Panc1 (cell line): ENCODE data around the gene CORO2B. TPM values are rescaled to one million over a fixed set of nuclear protein-coding genes. Genes with fewer than 3 reads are reported as not detected.

ENCODE experiments used
- ATAC-seq: fragments of 200-7000 bp; cut with Tn5 transposase; 2 replicates; pipeline ENCODE4 v1.9.1; 2020; ENCODE audit warnings: mild to moderate bottlenecking, moderate library complexity
- BruUV-seq: library from RNA; stranded (reverse); fragments of 400-500 nt; replicated peaks from 2 replicates; lab custom pipeline; 2021; lab: Mats Ljungman, UMichigan
- CTCF ChIA-PET: fragments of 300-600 bp; sonication (Branson Sonifier 250); formaldehyde crosslinking; loops from one replicate; lab custom pipeline; 2022; ENCODE audit warnings: antibody characterized with exemption; lab: Charles Lee
- POLR2A ChIA-PET: fragments of 300-600 bp; sonication (Branson Sonifier 250); formaldehyde crosslinking; loops from one replicate; lab custom pipeline; 2022; ENCODE audit warnings: antibody characterized with exemption; lab: Charles Lee
- DNase-seq: peaks from one replicate; pipeline ENCODE4 v3.0.0-alpha.2; 2010; ENCODE audit warnings: low read depth, low spot score
- H3K27ac ChIP-seq: 2 replicates; pipeline ENCODE4 v1.5.1; 2011; ENCODE audit warnings: mild to moderate bottlenecking, low read length, inconsistent platforms
- H3K27me3 ChIP-seq: fragments of 200-500 bp; sonication (Bioruptor generic); 2 replicates; pipeline ENCODE4 v1.6.0; 2014; ENCODE audit warnings: low read length, inconsistent platforms; ENCODE audit not compliant: control insufficient read depth, insufficient read depth
- H3K36me3 ChIP-seq: fragments of 200-500 bp; sonication (Bioruptor generic); 2 replicates; pipeline ENCODE4 v1.5.1; 2014; ENCODE audit warnings: inconsistent platforms, mild to moderate bottlenecking, low read length, moderate library complexity; ENCODE audit not compliant: control insufficient read depth, insufficient read depth
- H3K4me1 ChIP-seq: 2 replicates; pipeline ENCODE4 v1.5.1; 2011; ENCODE audit warnings: inconsistent platforms, mild to moderate bottlenecking, low read length, moderate library complexity; ENCODE audit not compliant: control insufficient read depth, insufficient read depth
- H3K4me3 ChIP-seq, 2 experiments: 2 replicates each; pipeline ENCODE4 v1.5.1; 2011 to 2012; ENCODE audit warnings: low read depth in 2 of 2, low read length in 2 of 2, mild to moderate bottlenecking in 2 of 2, inconsistent platforms in 1 of 2, moderate library complexity in 1 of 2
- H3K9me3 ChIP-seq: fragments of 200-500 bp; sonication (Bioruptor generic); 2 replicates; pipeline ENCODE4 v1.5.1; 2014; ENCODE audit warnings: low read depth, mild to moderate bottlenecking, inconsistent platforms, low read length, moderate library complexity; ENCODE audit not compliant: control insufficient read depth, insufficient read depth
- POLR2AphosphoS5 ChIP-seq: IDR thresholded peaks from 2 replicates; pipeline ENCODE4 v1.6.1; 2012; ENCODE audit warnings: mild to moderate bottlenecking, low read depth, low read length, moderate library complexity
- SIN3A ChIP-seq: IDR thresholded peaks from 2 replicates; pipeline ENCODE4 v1.6.1; 2012; ENCODE audit warnings: low read depth, mild to moderate bottlenecking, low read length, moderate library complexity, borderline replicate concordance; ENCODE audit not compliant: insufficient read depth
- TCF7L2 ChIP-seq: IDR thresholded peaks from 2 replicates; pipeline ENCODE4 v1.6.1; 2011; ENCODE audit warnings: mild to moderate bottlenecking, low read depth, low read length, inconsistent platforms
- in situ Hi-C: cut with HindIII; loops from 2 replicates; pipeline ENCODE4 v1.10.0; 2016; ENCODE audit warnings: low sequenced_read_pairs, low pct_unique_long_range_greater_than_20kb
- intact Hi-C: fragments of 100-400 bp; cut with micrococcal nuclease; formaldehyde crosslinking; loops from one replicate; pipeline ENCODE4 v1.10.0; 2022; ENCODE audit not compliant: unreplicated experiment
- total RNA-seq: library from RNA; stranded (reverse); gene quantifications from one replicate; pipeline ENCODE4 v1.2.1, GENCODE V29; 2021; ENCODE audit not compliant: unreplicated experiment
- TF ChIP-seq, protein P1 (sequence below): fragments of 450-650 bp; IDR thresholded peaks from 2 replicates; pipeline ENCODE4 v1.5.1; 2017; ENCODE audit warnings: mild to moderate bottlenecking
- TF ChIP-seq, protein P2 (sequence below), 2 experiments: IDR thresholded peaks; 2 replicates each; pipeline ENCODE4 v1.6.1; 2011 to 2012; ENCODE audit warnings: low read depth in 2 of 2, control low read depth in 1 of 2, low read length in 1 of 2, mild to moderate bottlenecking in 1 of 2, moderate library complexity in 1 of 2; ENCODE audit not compliant: insufficient read depth in 1 of 2

CORO2B gene
- total RNA-seq, 1 experiment from 2014 or later, result 0.36 TPM

DNA sequence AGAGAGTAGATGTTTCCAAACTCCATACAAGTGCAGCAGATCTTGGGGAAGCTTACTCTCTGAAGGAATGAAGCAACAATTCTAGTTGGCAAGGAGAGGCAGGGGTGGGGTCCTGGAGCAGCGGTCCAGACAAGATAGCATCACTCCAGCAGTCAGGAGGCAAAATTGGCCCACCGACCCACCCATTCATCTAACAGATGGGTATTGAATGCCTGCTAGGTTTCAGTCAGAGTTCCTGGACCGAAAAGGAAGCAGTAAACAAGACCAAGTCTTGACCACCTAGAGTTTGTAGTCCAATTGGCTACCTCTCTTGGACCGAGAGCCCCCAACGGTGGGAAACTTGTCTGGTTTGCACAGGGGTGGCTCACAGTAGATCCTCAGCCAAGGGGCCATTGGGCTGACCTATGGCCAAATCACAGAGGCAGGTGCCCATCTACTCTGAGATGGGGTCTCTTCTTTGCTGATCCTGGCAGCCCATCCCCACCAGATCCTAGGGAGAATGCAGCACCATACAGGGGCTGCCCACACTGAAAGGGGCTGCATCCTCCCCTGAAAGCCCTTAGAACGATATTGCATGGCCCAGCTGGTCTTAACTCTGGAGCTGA is 74.3 kb downstream of the CORO2B start:
- H3K27ac ChIP-seq, result no peak overlapping the region
- in situ Hi-C loops (no loop called here), intact Hi-C loops (no loop called here)
- no peak overlapping the region for H3K4me3 ChIP-seq
- H3K9me3 ChIP-seq, result no peaks in the 10 kb centered on the region
- BruUV-seq, result no TSS peak
- H3K4me1 ChIP-seq, result no peaks in the 10 kb centered on the region
- TF ChIP-seq TCF7L2 (no peak), SIN3A (no peak), POLR2AphosphoS5 (no peak)
- TF ChIP-seq, protein P1, sequence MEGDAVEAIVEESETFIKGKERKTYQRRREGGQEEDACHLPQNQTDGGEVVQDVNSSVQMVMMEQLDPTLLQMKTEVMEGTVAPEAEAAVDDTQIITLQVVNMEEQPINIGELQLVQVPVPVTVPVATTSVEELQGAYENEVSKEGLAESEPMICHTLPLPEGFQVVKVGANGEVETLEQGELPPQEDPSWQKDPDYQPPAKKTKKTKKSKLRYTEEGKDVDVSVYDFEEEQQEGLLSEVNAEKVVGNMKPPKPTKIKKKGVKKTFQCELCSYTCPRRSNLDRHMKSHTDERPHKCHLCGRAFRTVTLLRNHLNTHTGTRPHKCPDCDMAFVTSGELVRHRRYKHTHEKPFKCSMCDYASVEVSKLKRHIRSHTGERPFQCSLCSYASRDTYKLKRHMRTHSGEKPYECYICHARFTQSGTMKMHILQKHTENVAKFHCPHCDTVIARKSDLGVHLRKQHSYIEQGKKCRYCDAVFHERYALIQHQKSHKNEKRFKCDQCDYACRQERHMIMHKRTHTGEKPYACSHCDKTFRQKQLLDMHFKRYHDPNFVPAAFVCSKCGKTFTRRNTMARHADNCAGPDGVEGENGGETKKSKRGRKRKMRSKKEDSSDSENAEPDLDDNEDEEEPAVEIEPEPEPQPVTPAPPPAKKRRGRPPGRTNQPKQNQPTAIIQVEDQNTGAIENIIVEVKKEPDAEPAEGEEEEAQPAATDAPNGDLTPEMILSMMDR, result no peak
- TF ChIP-seq, protein P2, sequence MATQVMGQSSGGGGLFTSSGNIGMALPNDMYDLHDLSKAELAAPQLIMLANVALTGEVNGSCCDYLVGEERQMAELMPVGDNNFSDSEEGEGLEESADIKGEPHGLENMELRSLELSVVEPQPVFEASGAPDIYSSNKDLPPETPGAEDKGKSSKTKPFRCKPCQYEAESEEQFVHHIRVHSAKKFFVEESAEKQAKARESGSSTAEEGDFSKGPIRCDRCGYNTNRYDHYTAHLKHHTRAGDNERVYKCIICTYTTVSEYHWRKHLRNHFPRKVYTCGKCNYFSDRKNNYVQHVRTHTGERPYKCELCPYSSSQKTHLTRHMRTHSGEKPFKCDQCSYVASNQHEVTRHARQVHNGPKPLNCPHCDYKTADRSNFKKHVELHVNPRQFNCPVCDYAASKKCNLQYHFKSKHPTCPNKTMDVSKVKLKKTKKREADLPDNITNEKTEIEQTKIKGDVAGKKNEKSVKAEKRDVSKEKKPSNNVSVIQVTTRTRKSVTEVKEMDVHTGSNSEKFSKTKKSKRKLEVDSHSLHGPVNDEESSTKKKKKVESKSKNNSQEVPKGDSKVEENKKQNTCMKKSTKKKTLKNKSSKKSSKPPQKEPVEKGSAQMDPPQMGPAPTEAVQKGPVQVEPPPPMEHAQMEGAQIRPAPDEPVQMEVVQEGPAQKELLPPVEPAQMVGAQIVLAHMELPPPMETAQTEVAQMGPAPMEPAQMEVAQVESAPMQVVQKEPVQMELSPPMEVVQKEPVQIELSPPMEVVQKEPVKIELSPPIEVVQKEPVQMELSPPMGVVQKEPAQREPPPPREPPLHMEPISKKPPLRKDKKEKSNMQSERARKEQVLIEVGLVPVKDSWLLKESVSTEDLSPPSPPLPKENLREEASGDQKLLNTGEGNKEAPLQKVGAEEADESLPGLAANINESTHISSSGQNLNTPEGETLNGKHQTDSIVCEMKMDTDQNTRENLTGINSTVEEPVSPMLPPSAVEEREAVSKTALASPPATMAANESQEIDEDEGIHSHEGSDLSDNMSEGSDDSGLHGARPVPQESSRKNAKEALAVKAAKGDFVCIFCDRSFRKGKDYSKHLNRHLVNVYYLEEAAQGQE (IDR thresholded peaks at IDR 0.05; ENCODE audit: insufficient read depth in 1 of 2, low read depth in 2 of 2, low read length in 1 of 2), result no peak
- ChIA-PET POLR2A (no interaction called here), CTCF (interaction anchor here (0.5 to 1.6 kb wide), 2 partner anchors 21 to 347 kb away, joined by 13 to 15 read pairs; no protein-coding TSS in a partner anchor)
- no peak for DNase-seq
- no peaks in the 10 kb centered on the region for H3K36me3 ChIP-seq
- no peak for ATAC-seq
- H3K27me3 ChIP-seq, result no peaks in the 10 kb centered on the region

GRCh38 chr15:68653801-68654200 is 75.0 kb downstream of the CORO2B start:
- ChIA-PET POLR2A (no interaction called here), CTCF (interaction anchor here (0.6 kb wide), 1 partner anchor 32 kb away, joined by 4 read pairs; no protein-coding TSS in a partner anchor)
- H3K4me1 ChIP-seq, result no peaks in the 10 kb centered on the region
- in situ Hi-C loops, result no loop called here
- no peaks in the 10 kb centered on the region for H3K36me3 ChIP-seq
- no peak overlapping the region for H3K27ac ChIP-seq
- no peaks in the 10 kb centered on the region for H3K27me3 ChIP-seq
- no peak for DNase-seq
- no peak overlapping the region for H3K4me3 ChIP-seq
- no peak for TF ChIP-seq TCF7L2
- TF ChIP-seq, protein P2 (IDR thresholded peaks at IDR 0.05; ENCODE audit: insufficient read depth in 1 of 2, low read depth in 2 of 2, low read length in 1 of 2), result no peak
- no peak for TF ChIP-seq POLR2AphosphoS5
- no peak for TF ChIP-seq SIN3A
- TF ChIP-seq, protein P1, result no peak
- intact Hi-C loops, result no loop called here
- no peak for ATAC-seq
- no peaks in the 10 kb centered on the region for H3K9me3 ChIP-seq
- no TSS peak for BruUV-seq
